H1 (cell line): ENCODE measurements around the gene DCP2. TPM values are rescaled to one million over a fixed set of nuclear protein-coding genes. Genes with fewer than 3 reads are reported as not detected.

Experiments used
- CTCF ChIA-PET: fragments of 300-600 bp; sonication (Branson Sonifier 250); formaldehyde crosslinking; loops from one replicate; lab custom pipeline; 2021; ENCODE audit not compliant: partially characterized antibody; lab: Charles Lee
- POLR2A ChIA-PET: fragments of 300-600 bp; sonication (Branson Sonifier 250); formaldehyde crosslinking; loops from one replicate; lab custom pipeline; 2021; ENCODE audit warnings: inconsistent platforms; ENCODE audit not compliant: partially characterized antibody; lab: Charles Lee
- DNase-seq, 2 experiments: peaks; one replicate each; pipeline versions ENCODE4 v3.0.0 to v3.0.0-alpha.2; 2010 to 2022; ENCODE audit warnings: low spot score in 2 of 2, low read depth in 1 of 2, mixed read lengths in 1 of 2
- FAIRE-seq: peaks from 2 replicates; lab custom pipeline; 2011; peaks lifted over from hg19 to GRCh38; lab: Jason Lieb, UNC
- H2AFZ ChIP-seq: 2 replicates; pipeline ENCODE4 v1.8.1; 2012; ENCODE audit warnings: low read length, inconsistent platforms
- H2AK5ac ChIP-seq: 2 replicates; pipeline ENCODE4 v1.6.1; 2013; ENCODE audit warnings: low read depth, low read length
- H2BK120ac ChIP-seq: replicated peaks from 2 replicates; pipeline ENCODE3; 2013; ENCODE audit warnings: low read depth, low read length, inconsistent platforms
- H2BK12ac ChIP-seq: 2 replicates; pipeline ENCODE4 v1.6.1; 2013; ENCODE audit warnings: low read depth, low read length
- H2BK15ac ChIP-seq: 2 replicates; pipeline ENCODE4 v1.6.1; 2013; ENCODE audit warnings: low read length
- H2BK20ac ChIP-seq: 2 replicates; pipeline ENCODE4 v1.6.1; 2013; ENCODE audit warnings: low read length
- H2BK5ac ChIP-seq: 2 replicates; pipeline ENCODE4 v1.6.1; 2013; ENCODE audit warnings: low read depth, low read length
- H3K14ac ChIP-seq: 2 replicates; pipeline ENCODE4 v1.6.1; 2013; ENCODE audit warnings: inconsistent platforms; ENCODE audit not compliant: insufficient read length
- H3K18ac ChIP-seq: 2 replicates; pipeline ENCODE4 v1.6.1; 2013; ENCODE audit warnings: low read length; ENCODE audit errors: extremely low read depth
- H3K23ac ChIP-seq: 2 replicates; pipeline ENCODE4 v1.6.1; 2013; ENCODE audit warnings: inconsistent platforms; ENCODE audit not compliant: insufficient read length
- H3K23me2 ChIP-seq: 2 replicates; pipeline ENCODE4 v1.6.1; 2013; ENCODE audit warnings: low read depth, low read length
- H3K27ac ChIP-seq: 2 replicates; pipeline ENCODE4 v1.6.1; 2011; ENCODE audit warnings: low read depth, low read length, inconsistent platforms
- H3K27me3 ChIP-seq, 4 experiments: replicated peaks in 1 of 4; 1 replicate in 1 of 4; 2 replicates in 3 of 4; pipeline versions ENCODE4 v1.6.1 to v1.8.1; 2011 to 2013; ENCODE audit warnings: low read length in 3 of 4, mild to moderate bottlenecking in 3 of 4, inconsistent platforms in 2 of 4, mixed read lengths in 2 of 4, moderate library complexity in 1 of 4; ENCODE audit not compliant: control insufficient read depth in 3 of 4, insufficient read depth in 3 of 4; ENCODE audit errors: extremely low read depth in 1 of 4
- H3K36me3 ChIP-seq, 4 experiments: 2 replicates each; pipeline versions ENCODE4 v1.6.1 to v1.8.1; 2011 to 2013; ENCODE audit warnings: mild to moderate bottlenecking in 4 of 4, low read length in 3 of 4, moderate library complexity in 2 of 4, control low read depth in 1 of 4, inconsistent platforms in 1 of 4; ENCODE audit not compliant: insufficient read depth in 4 of 4, control insufficient read depth in 2 of 4
- H3K4ac ChIP-seq: replicated peaks from 2 replicates; pipeline ENCODE3; 2013; ENCODE audit warnings: low read length, low read depth, mixed read lengths, inconsistent platforms; ENCODE audit not compliant: insufficient read length
- H3K4me1 ChIP-seq, 4 experiments: replicated peaks in 1 of 4; 1 replicate in 1 of 4; 2 replicates in 3 of 4; pipeline versions ENCODE4 v1.6.1 to v1.8.1; 2011 to 2013; ENCODE audit warnings: low read length in 3 of 4, inconsistent platforms in 2 of 4, mixed read lengths in 1 of 4; ENCODE audit not compliant: insufficient read depth in 4 of 4, control insufficient read depth in 3 of 4
- H3K4me2 ChIP-seq, 2 experiments: 2 replicates each; pipeline versions ENCODE4 v1.6.1 to v1.8.1; 2011 to 2013; ENCODE audit warnings: low read depth in 2 of 2, low read length in 2 of 2, control low read depth in 1 of 2, inconsistent platforms in 1 of 2, mild to moderate bottlenecking in 1 of 2; ENCODE audit not compliant: insufficient read depth in 1 of 2
- H3K4me3 ChIP-seq, 4 experiments: fragments of 200-600, 300-600 bp in 1 of 4; sonication (generic), shearing (Covaris generic), sonication (Bioruptor Twin) in 1 of 4; 2 replicates each; pipeline versions ENCODE4 v1.5.1 to v1.8.1; 2011 to 2016; ENCODE audit warnings: low read length in 4 of 4, low read depth in 3 of 4, control low read depth in 2 of 4, inconsistent platforms in 2 of 4, mild to moderate bottlenecking in 2 of 4, mixed read lengths in 1 of 4, moderate library complexity in 1 of 4; ENCODE audit not compliant: insufficient read depth in 2 of 4; ENCODE audit errors: extremely low read depth in 1 of 4
- H3K56ac ChIP-seq: replicated peaks from 2 replicates; pipeline ENCODE3; 2013; ENCODE audit warnings: low read depth, mild to moderate bottlenecking, mixed read lengths, low read length, inconsistent platforms; ENCODE audit not compliant: insufficient read length
- H3K79me1 ChIP-seq: 2 replicates; pipeline ENCODE4 v1.6.1; 2013; ENCODE audit warnings: low read depth, low read length, control low read depth
- H3K79me2 ChIP-seq, 2 experiments: 2 replicates each; pipeline versions ENCODE4 v1.6.1 to v1.8.1; 2012 to 2013; ENCODE audit warnings: low read length in 2 of 2, mild to moderate bottlenecking in 2 of 2, inconsistent platforms in 1 of 2; ENCODE audit not compliant: insufficient read depth in 2 of 2, control insufficient read depth in 1 of 2
- H3K9ac ChIP-seq, 4 experiments: replicated peaks in 1 of 4; 1 replicate in 1 of 4; 2 replicates in 3 of 4; pipeline versions ENCODE4 v1.6.1 to v1.8.1; 2011 to 2013; ENCODE audit warnings: low read depth in 3 of 4, low read length in 3 of 4, control low read depth in 2 of 4, mild to moderate bottlenecking in 2 of 4, moderate library complexity in 2 of 4, inconsistent platforms in 1 of 4; ENCODE audit errors: extremely low read depth in 1 of 4
- H3K9me3 ChIP-seq, 2 experiments: 2 replicates each; pipeline versions ENCODE4 v1.6.1 to v1.8.1; 2012 to 2013; ENCODE audit warnings: mild to moderate bottlenecking in 2 of 2, moderate library complexity in 2 of 2, control low read depth in 1 of 2, inconsistent platforms in 1 of 2, low read depth in 1 of 2, low read length in 1 of 2, mixed read lengths in 1 of 2; ENCODE audit not compliant: insufficient read depth in 2 of 2
- H4K20me1 ChIP-seq, 2 experiments: replicated peaks in 1 of 2; 2 replicates each; pipeline versions ENCODE3 to v1.8.1; 2011 to 2013; ENCODE audit warnings: inconsistent platforms in 2 of 2, low read length in 2 of 2, mild to moderate bottlenecking in 1 of 2; ENCODE audit not compliant: insufficient read depth in 2 of 2, control insufficient read depth in 1 of 2
- H4K5ac ChIP-seq: 2 replicates; pipeline ENCODE4 v1.6.1; 2013; ENCODE audit warnings: low read length, low read depth, mixed read lengths, inconsistent platforms; ENCODE audit not compliant: insufficient read length
- H4K8ac ChIP-seq: 2 replicates; pipeline ENCODE4 v1.8.0; 2013; ENCODE audit warnings: mild to moderate bottlenecking, moderate library complexity, low read length, inconsistent platforms; ENCODE audit not compliant: insufficient read depth; ENCODE audit errors: extremely low read depth
- H4K91ac ChIP-seq: replicated peaks from 2 replicates; pipeline ENCODE3; 2013; ENCODE audit warnings: low read length, mixed read lengths, inconsistent platforms; ENCODE audit not compliant: insufficient read length
- BRCA1 ChIP-seq: IDR thresholded peaks from 2 replicates; pipeline ENCODE4 v1.6.1; 2012; ENCODE audit warnings: low read depth, low read length, improper control_type of control experiment
- CBX8 ChIP-seq: fragments of 300-800, 300-1000 bp; sonication (generic); IDR thresholded peaks from 2 replicates; pipeline ENCODE4 v1.7.1; 2016; ENCODE audit warnings: low read depth, low read length, borderline replicate concordance
- E2F6 ChIP-seq: IDR thresholded peaks from 2 replicates; pipeline ENCODE4 v1.6.1; 2012; ENCODE audit warnings: inconsistent platforms
- GABPA ChIP-seq: IDR thresholded peaks from 2 replicates; pipeline ENCODE4 v1.6.1; 2011; ENCODE audit warnings: mild to moderate bottlenecking, low read length, moderate library complexity, borderline replicate concordance; ENCODE audit not compliant: insufficient read depth
- HDAC6 ChIP-seq: IDR thresholded peaks from one replicate; pipeline ENCODE4 v1.7.1; 2012; ENCODE audit warnings: low read depth, mild to moderate bottlenecking, inconsistent platforms, low read length, moderate library complexity
- MAX ChIP-seq: IDR thresholded peaks from 2 replicates; pipeline ENCODE4 v1.6.1; 2012; ENCODE audit warnings: inconsistent platforms
- PHF8 ChIP-seq: fragments of 200-600 bp; sonication (generic); conservative IDR thresholded peaks from 2 replicates; pipeline ENCODE4 v1.7.1; 2012; ENCODE audit warnings: low read depth, mild to moderate bottlenecking, inconsistent platforms, low read length, moderate library complexity
- POLR2A ChIP-seq, 2 experiments: IDR thresholded peaks; 1 replicate in 1 of 2; 2 replicates in 1 of 2; pipeline ENCODE4 v1.6.1; 2011; ENCODE audit warnings: low read depth in 2 of 2, low read length in 2 of 2, mild to moderate bottlenecking in 2 of 2; ENCODE audit errors: control extremely low read depth in 1 of 2
- SIRT6 ChIP-seq: IDR thresholded peaks from one replicate; pipeline ENCODE4 v1.7.1; 2012; ENCODE audit warnings: low read length, inconsistent platforms
- SP1 ChIP-seq: IDR thresholded peaks from 2 replicates; pipeline ENCODE4 v1.6.1; 2011; ENCODE audit warnings: low read depth, low read length
- SP2 ChIP-seq: IDR thresholded peaks from 2 replicates; pipeline ENCODE4 v1.6.1; 2012; ENCODE audit warnings: mild to moderate bottlenecking, low read length, inconsistent platforms
- SRF ChIP-seq: IDR thresholded peaks from 2 replicates; pipeline ENCODE4 v1.6.1; 2011; ENCODE audit warnings: mild to moderate bottlenecking, low read depth, low read length, moderate library complexity
- TCF12 ChIP-seq: IDR thresholded peaks from 2 replicates; pipeline ENCODE4 v1.6.1; 2011; ENCODE audit warnings: low read depth, mild to moderate bottlenecking, low read length
- USF2 ChIP-seq: IDR thresholded peaks from 2 replicates; pipeline ENCODE4 v1.6.1; 2011; ENCODE audit warnings: low read length, improper control_type of control experiment
- WGBS, 2 experiments: shearing (Covaris generic) in 1 of 2; methylation state at CpG; one replicate each; pipeline versions ENCODE4 v1.1.6 to v1.1.7; 2013 to 2015; ENCODE audit warnings: low lambda C conversion rate in 2 of 2, mixed read lengths in 2 of 2, inconsistent platforms in 1 of 2, low coverage in 1 of 2, missing lambda C conversion rate in 1 of 2; ENCODE audit not compliant: insufficient replicate concordance in 2 of 2, insufficient coverage in 1 of 2, insufficient read length in 1 of 2; ENCODE audit errors: extremely low coverage in 1 of 2, missing lambda C conversion rate in 1 of 2; 5-methylcytosine and 5-hydroxymethylcytosine counted together
- polyA plus RNA-seq, 7 experiments: library from polyadenylated mRNA; depleted of rRNA in 3 of 7; stranded (reverse) in 5 of 7; unstranded in 2 of 7; fragments of >200 nt in 5 of 7; fragments of 200-250 nt in 2 of 7; gene quantifications; 1 replicate in 5 of 7; 2 replicates in 1 of 7; 4 replicates in 1 of 7; pipeline versions ENCODE4 v1.2.1 to v1.2.3, GENCODE V29; 2011 to 2013; ENCODE audit warnings: missing spikeins in 2 of 7, mixed read lengths in 2 of 7
- total RNA-seq: library from RNA; stranded (reverse); fragmentation: NEBNext Ultra II Directional; extraction: Animal tissue kit (Norgen Biotek cat#: 25700); gene quantifications from 2 replicates; pipeline ENCODE4 v1.2.1, GENCODE V29; 2021

DCP2 gene
- total and polyA plus RNA-seq, 2 of the 8 experiments (the other 6 are each of a cell fraction or from before 2014, with no cell fraction given), result 14.4 to 162 TPM

DNA sequence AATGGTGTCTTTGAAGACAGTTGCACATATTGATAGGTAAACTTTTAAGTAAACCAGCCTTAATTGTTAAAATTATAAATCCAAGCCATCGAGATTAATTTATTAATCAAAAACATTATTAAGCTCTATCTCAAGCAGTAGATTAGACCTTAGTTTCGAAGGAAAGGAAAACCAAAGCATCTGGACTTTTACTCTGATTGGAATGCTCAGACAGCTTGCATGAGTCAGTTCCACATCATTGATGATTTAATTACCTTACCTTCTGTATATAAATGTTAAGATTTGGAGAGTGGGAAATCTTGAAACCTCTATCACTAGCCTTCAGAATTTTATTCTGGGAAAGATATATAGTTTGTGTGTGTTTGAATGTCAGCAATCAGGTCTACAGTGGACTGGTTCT lies 23.9 kb downstream of the DCP2 start:
- DNase-seq (no peak), FAIRE-seq (no peak)
- Histone ChIP-seq H2BK120ac (no peak overlapping the region), H3K4ac (no peak overlapping the region), H2AK5ac (no peak overlapping the region), H2BK5ac (no peak overlapping the region), H4K20me1 (peaks cover 0 to 8% of the 10 kb centered on the region in 2 experiments), H3K4me1 (no peaks in the 10 kb centered on the region; a peak in 1 of 7 replicates), H3K4me3 (no peak overlapping the region), H2BK12ac (no peak overlapping the region), H3K27me3 (no peaks in the 10 kb centered on the region), H3K36me3 (peaks cover 3 to 56% (median 25%) of the 10 kb centered on the region in 4 experiments), H3K79me1 (no peaks in the 10 kb centered on the region), H3K9ac (no peak overlapping the region), H2BK15ac (no peak overlapping the region), H4K5ac (no peak overlapping the region), H3K79me2 (peaks cover 0 to 39% of the 10 kb centered on the region in 2 experiments; a peak in 3 of 4 replicates), H3K23me2 (no peaks in the 10 kb centered on the region), H3K27ac (no peak overlapping the region), H3K9me3 (no peaks in the 10 kb centered on the region), H3K56ac (no peak overlapping the region), H4K8ac (no peak overlapping the region), H3K14ac (no peak overlapping the region), H2BK20ac (no peak overlapping the region), H2AFZ (no peak overlapping the region), H3K4me2 (no peak overlapping the region), H4K91ac (no peak overlapping the region), H3K23ac (no peak overlapping the region), H3K18ac (no peak overlapping the region)
- POLR2A ChIA-PET, result no interaction called here
- CTCF ChIA-PET, result no interaction called here
- 91% methylated on average over 2 of the region's 2 CpGs; no CpG with 5 or more reads in 1 of the 2 experiments for WGBS, 2 experiments
- TF ChIP-seq CBX8 (no peak), SP1 (no peak), BRCA1 (no peak), TCF12 (no peak), USF2 (no peak), MAX (no peak), E2F6 (no peak), SRF (no peak), HDAC6 (no peak), POLR2A (IDR thresholded peaks at IDR 0.05; ENCODE audit: control extremely low read depth in 1 of 2, low read depth in 2 of 2, low read length in 2 of 2) (no peak), SIRT6 (no peak), PHF8 (no peak), SP2 (no peak), GABPA (no peak)
